GM12891 (cell line): ENCODE data around the gene RCOR3.

Source experiments
- DNase-seq: peaks from one replicate; pipeline ENCODE4 v3.0.0; 2011; ENCODE audit warnings: low spot score; ENCODE audit not compliant: insufficient read length
- FAIRE-seq: peaks from 2 replicates; lab custom pipeline; 2011; peaks lifted over from hg19 to GRCh38; lab: Jason Lieb, UNC
- PAX5 ChIP-seq: IDR thresholded peaks from 2 replicates; pipeline ENCODE4 v1.6.1; 2011; ENCODE audit warnings: low read length, moderate library complexity, mild to moderate bottlenecking; ENCODE audit not compliant: insufficient read depth, severe bottlenecking
- POLR2A ChIP-seq: IDR thresholded peaks from 2 replicates; pipeline ENCODE4 v1.6.1; 2011; ENCODE audit warnings: low read depth, low read length, control low read depth
- POLR2AphosphoS5 ChIP-seq: IDR thresholded peaks from 2 replicates; pipeline ENCODE4 v1.6.1; 2011; ENCODE audit warnings: low read depth, low read length, control low read depth
- POU2F2 ChIP-seq: IDR thresholded peaks from 2 replicates; pipeline ENCODE4 v1.6.1; 2011; ENCODE audit warnings: low read depth, mild to moderate bottlenecking, control low read depth, low read length, moderate library complexity
- SPI1 ChIP-seq: IDR thresholded peaks from 2 replicates; pipeline ENCODE4 v1.6.1; 2011; ENCODE audit warnings: low read depth, low read length, control low read depth
- TAF1 ChIP-seq: IDR thresholded peaks from 2 replicates; pipeline ENCODE4 v1.6.1; 2011; ENCODE audit warnings: low read depth, low read length, control low read depth

RCOR3 gene

DNA sequence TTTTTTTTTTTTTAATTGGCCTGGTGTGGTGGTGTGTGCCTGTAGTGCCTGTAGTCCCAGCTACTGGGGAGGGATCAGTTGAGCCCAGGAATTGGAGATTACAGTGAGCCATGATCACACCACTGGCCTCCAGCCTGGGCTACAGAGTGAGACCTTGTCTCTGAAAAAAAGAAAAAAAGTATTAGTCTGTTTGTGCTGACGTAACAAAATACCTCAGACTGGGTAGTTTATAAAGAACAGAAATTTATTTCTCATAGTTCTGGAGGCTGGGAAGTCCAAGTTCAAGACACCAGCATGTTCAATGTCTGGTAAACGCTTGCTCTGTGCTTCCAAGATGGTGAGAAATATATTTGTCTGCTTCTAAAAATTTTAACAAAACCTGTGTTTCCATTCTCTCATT lies 93.3 kb downstream of the RCOR3 start:
- FAIRE-seq (no peak), DNase-seq (no peak)
- TF ChIP-seq POLR2A (no peak), POU2F2 (no peak), SPI1 (no peak), TAF1 (no peak), PAX5 (no peak), POLR2AphosphoS5 (no peak)

DNA sequence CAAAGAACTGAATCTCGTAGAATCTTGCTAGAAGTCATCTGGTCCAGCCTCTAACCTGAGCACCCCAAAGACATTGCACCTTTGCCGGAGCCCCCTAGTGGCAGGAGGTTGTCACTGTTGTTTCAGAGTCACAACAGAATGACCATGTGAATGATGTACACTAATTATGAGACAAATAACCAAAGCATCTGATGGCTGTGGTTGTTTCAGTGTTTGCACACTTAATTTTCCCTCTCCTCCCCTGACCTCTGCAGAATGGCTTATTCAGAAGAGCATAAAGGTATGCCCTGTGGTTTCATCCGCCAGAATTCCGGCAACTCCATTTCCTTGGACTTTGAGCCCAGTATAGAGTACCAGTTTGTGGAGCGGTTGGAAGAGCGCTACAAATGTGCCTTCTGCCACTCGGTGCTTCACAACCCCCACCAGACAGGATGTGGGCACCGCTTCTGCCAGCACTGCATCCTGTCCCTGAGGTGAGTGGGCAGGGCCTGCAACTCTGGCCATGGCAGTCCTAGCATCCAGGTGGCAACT lies 93.9 kb downstream of the RCOR3 start:
- no peak for TF ChIP-seq POU2F2
- no peak for TF ChIP-seq TAF1
- no peak for TF ChIP-seq POLR2AphosphoS5
- no peak for TF ChIP-seq POLR2A
- no peak for TF ChIP-seq SPI1
- no peak for TF ChIP-seq PAX5
- peak; percentile 65 for FAIRE-seq
- peak; percentile 34 for DNase-seq

DNA sequence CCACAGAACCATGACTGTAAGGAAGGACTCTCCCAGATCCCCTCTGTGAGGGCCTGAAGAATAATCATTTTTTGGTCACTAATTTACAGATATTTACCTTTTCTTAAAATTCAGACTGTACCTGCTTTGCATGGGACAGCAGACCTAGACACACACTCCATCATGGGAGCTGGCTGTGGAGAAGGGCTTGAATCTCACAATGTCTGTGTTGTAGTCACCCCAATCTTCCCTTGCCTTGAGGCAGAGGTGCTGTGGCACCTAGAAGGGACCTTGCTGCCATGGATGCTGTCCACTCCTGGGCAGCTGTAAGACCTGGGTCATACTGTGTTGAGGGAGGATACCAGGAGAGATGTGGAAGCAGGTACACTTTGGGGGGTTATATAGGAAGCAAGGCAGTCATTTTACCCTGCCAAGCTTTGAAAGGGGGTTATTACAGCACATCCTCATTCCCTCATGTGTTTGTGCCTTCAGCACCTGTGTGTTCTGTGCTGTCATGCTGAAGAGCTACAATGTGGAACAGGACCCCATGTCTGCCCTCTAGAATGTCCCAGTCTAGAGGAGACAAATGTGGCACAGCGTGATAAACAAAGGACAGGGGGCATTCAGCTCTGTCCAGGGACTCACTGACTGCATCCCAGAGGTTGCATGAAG lies 94.5 kb downstream of the RCOR3 start:
- peak; percentile 20 for FAIRE-seq
- DNase-seq: no peak
- no peak for TF ChIP-seq PAX5
- TF ChIP-seq POU2F2: no peak
- TF ChIP-seq TAF1: no peak
- TF ChIP-seq SPI1: no peak
- TF ChIP-seq POLR2A: no peak
- no peak for TF ChIP-seq POLR2AphosphoS5

GRCh38 chr1:211355873-211356272 lies 96.7 kb downstream of the RCOR3 start:
- DNase-seq: no peak
- TF ChIP-seq POLR2A (no peak), SPI1 (no peak), POU2F2 (no peak), POLR2AphosphoS5 (no peak), TAF1 (no peak), PAX5 (no peak)
- FAIRE-seq: no peak

DNA sequence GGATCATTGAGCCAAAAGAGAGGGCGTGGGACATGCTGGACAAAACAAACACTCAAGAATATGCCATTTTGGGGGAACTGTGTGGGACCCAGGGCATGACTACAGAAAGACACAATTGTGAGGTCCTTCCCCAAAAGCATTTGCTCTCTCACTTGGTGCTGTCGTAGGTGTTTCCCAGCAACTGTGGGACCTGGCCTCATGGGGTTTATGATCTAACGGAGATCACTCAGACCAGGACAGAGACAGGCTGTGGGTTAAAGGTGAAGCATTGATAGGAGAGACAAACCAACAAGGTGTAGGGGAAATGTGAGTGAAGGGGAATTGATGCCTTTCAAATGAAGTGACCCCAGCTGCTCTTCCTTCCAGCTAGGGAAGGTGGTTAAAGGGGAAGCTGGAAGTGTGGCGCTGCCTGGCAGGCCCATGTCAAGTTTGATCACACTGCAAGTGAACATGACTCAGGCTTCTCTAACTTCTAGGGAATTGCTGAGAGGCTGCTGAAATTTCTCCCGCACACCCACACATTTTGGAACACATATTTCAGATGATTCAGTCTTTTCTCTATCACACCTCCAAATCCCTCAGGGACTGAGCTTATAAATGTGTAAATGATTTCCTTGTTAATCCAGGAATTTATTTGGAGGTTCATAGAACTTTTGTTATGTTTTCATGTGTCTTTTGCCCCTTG lies 97.7 kb downstream of the RCOR3 start:
- TF ChIP-seq POLR2AphosphoS5 (no peak), SPI1 (no peak)
- DNase-seq (no peak), FAIRE-seq (no peak)

GRCh38 chr1:211358685-211359084 lies 99.5 kb downstream of the RCOR3 start:
- TF ChIP-seq POLR2A: no peak
- no peak for TF ChIP-seq POLR2AphosphoS5
- no peak for TF ChIP-seq POU2F2
- no peak for TF ChIP-seq TAF1
- no peak for TF ChIP-seq SPI1
- TF ChIP-seq PAX5: no peak
- DNase-seq (no peak), FAIRE-seq (no peak)

- no peak for TF ChIP-seq POLR2A
- no peak for TF ChIP-seq POU2F2
- no peak for TF ChIP-seq PAX5
- no peak for TF ChIP-seq SPI1
- no peak for TF ChIP-seq POLR2AphosphoS5
- no peak for TF ChIP-seq TAF1
- DNase-seq (no peak), FAIRE-seq (no peak)
Measured at GRCh38 chr1:211359876-211360275, 100.7 kb downstream of the RCOR3 start.

GRCh38 chr1:211361202-211361601 lies 102.0 kb downstream of the RCOR3 start:
- FAIRE-seq: no peak
- DNase-seq: no peak
- TF ChIP-seq POU2F2: no peak
- TF ChIP-seq POLR2A: no peak
- no peak for TF ChIP-seq SPI1
- TF ChIP-seq TAF1: no peak
- no peak for TF ChIP-seq PAX5
